HepG2 (cell line): ENCODE data around the gene INSIG1.

ENCODE experiments used
- HDAC6 ChIP-seq: fragments of 200-600 bp; sonication (generic); IDR thresholded peaks from 2 replicates; pipeline ENCODE4 v1.7.0; 2017; ENCODE audit warnings: mild to moderate bottlenecking, antibody characterized with exemption, low read length, low read depth
- KDM3A ChIP-seq: IDR thresholded peaks from 2 replicates; pipeline ENCODE4 v1.6.1; 2018; ENCODE audit warnings: low read depth, missing compliant biosample characterization
- SAP130 ChIP-seq: IDR thresholded peaks from 2 replicates; pipeline ENCODE4 v1.6.1; 2016; ENCODE audit warnings: low read depth
- ZNF263 ChIP-seq: sonication (generic); formaldehyde crosslinking; IDR thresholded peaks from 2 replicates; pipeline ENCODE4 v1.4.0; 2020; ENCODE audit warnings: missing genetic modification reagents
- ZNF292 ChIP-seq: sonication (generic); formaldehyde crosslinking; IDR thresholded peaks from 2 replicates; pipeline ENCODE4 v1.8.1; 2022; ENCODE audit warnings: mild to moderate bottlenecking, low read depth, missing genetic modification reagents, borderline replicate concordance
- ZNF441 ChIP-seq: sonication (generic); formaldehyde crosslinking; IDR thresholded peaks from 2 replicates; pipeline ENCODE4 v1.7.0; 2021; ENCODE audit warnings: missing genetic modification reagents, borderline replicate concordance
- ZNF510 ChIP-seq: sonication (generic); formaldehyde crosslinking; IDR thresholded peaks from 2 replicates; pipeline ENCODE4 v1.4.0; 2020; ENCODE audit warnings: low read depth, mild to moderate bottlenecking, missing genetic modification reagents
- TF ChIP-seq, protein P1 (sequence below): sonication (generic); formaldehyde crosslinking; IDR thresholded peaks from 2 replicates; pipeline ENCODE4 v1.5.0; 2020; ENCODE audit warnings: mild to moderate bottlenecking, missing genetic modification reagents, moderate library complexity

DNA sequence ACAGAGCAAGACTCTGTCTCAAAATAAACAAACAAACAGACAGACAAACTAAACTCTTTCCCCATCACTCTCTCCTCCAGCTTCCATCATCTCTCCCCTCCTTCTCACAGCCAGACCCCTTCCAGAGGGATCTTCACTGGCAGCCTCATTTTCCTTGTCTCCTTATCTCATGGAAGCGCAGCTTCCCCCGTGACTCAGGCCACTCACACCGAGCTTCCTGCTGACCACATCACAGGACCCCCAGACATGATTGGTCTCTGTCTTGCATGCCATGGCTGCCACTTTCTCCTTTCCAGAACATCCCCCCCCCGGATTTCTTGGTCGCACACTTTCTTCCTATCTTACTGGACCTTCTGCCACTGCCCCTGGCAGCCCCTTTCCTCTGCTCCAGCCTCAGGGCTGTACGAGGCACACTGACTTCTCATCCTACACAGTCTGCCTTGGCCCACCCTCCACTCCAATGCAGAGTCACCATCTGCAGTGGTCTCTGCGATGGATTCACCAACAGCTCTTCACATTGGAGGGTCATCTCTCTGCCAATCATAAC is 4.9 kb upstream of the INSIG1 start:
- TF ChIP-seq ZNF441 (CRISPR knock-in tag) (no peak), ZNF510 (CRISPR knock-in tag) (no peak), KDM3A (CRISPR knock-in tag) (no peak), SAP130 (CRISPR knock-in tag) (no peak), HDAC6 (no peak), ZNF292 (CRISPR knock-in tag) (no peak), ZNF263 (no peak)
- TF ChIP-seq, protein P1, sequence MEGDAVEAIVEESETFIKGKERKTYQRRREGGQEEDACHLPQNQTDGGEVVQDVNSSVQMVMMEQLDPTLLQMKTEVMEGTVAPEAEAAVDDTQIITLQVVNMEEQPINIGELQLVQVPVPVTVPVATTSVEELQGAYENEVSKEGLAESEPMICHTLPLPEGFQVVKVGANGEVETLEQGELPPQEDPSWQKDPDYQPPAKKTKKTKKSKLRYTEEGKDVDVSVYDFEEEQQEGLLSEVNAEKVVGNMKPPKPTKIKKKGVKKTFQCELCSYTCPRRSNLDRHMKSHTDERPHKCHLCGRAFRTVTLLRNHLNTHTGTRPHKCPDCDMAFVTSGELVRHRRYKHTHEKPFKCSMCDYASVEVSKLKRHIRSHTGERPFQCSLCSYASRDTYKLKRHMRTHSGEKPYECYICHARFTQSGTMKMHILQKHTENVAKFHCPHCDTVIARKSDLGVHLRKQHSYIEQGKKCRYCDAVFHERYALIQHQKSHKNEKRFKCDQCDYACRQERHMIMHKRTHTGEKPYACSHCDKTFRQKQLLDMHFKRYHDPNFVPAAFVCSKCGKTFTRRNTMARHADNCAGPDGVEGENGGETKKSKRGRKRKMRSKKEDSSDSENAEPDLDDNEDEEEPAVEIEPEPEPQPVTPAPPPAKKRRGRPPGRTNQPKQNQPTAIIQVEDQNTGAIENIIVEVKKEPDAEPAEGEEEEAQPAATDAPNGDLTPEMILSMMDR: no peak
